Measurements from ENCODE around the gene CTNNBL1. TPM values are rescaled to one million over a fixed set of nuclear protein-coding genes. Genes with fewer than 3 reads are reported as not detected.

CTNNBL1 gene
- total and polyA plus RNA-seq, 5 donors = 43.8 to 65.7 (median 54.7) TPM

- H3K9me3 ChIP-seq (ENCODE audit: control insufficient read depth, low read length) = no peaks in the 10 kb centered on the region
- peak overlapping the region; percentile 28 for H3K4me3 ChIP-seq (ENCODE audit: low read length)
- H3K27ac ChIP-seq (ENCODE audit: low read length) = peak overlapping the region; percentile 47
- ATAC-seq = peak; percentile 32 to 57
- intact Hi-C loops (cut with DNase I) = no loop called here
- WGBS = 4% methylated on average over 34 of the region's 34 CpGs
- H3K27me3 ChIP-seq (ENCODE audit: control insufficient read depth, insufficient read depth) = no peaks in the 10 kb centered on the region
- peaks cover 10% of the 10 kb centered on the region for H3K4me1 ChIP-seq (ENCODE audit: control insufficient read depth, insufficient read depth, low read length)
- peak in 2 of 3 donors; percentile 68 to 74 for DNase-seq
Observed at GRCh38 chr20:37914672-37915433, 221.0 kb downstream of the CTNNBL1 start.

- H3K9me3 ChIP-seq (ENCODE audit: control insufficient read depth, low read length) = no peaks in the 10 kb centered on the region
- H3K4me3 ChIP-seq (ENCODE audit: low read length) = no peak overlapping the region
- peaks cover 10% of the 10 kb centered on the region for H3K4me1 ChIP-seq (ENCODE audit: control insufficient read depth, insufficient read depth, low read length)
- intact Hi-C loops (cut with DNase I) = no loop called here
- H3K27ac ChIP-seq (ENCODE audit: low read length) = peak overlapping the region; percentile 47
- H3K27me3 ChIP-seq (ENCODE audit: control insufficient read depth, insufficient read depth) = no peaks in the 10 kb centered on the region
- DNase-seq (no peak), ATAC-seq (no peak)
- WGBS = 40% methylated on average over 10 of the region's 10 CpGs
Observed at GRCh38 chr20:37915434-37915787, 221.6 kb downstream of the CTNNBL1 start.

GRCh38 chr20:37915800-37916570, 222.2 kb downstream of the CTNNBL1 start:
- WGBS = 13% methylated on average over 21 of the region's 21 CpGs
- no peaks in the 10 kb centered on the region for H3K27me3 ChIP-seq (ENCODE audit: control insufficient read depth, insufficient read depth)

GRCh38 chr20:37917461-37917860, 223.6 kb downstream of the CTNNBL1 start:
- H3K9me3 ChIP-seq (ENCODE audit: control insufficient read depth, low read length) = no peaks in the 10 kb centered on the region
- no peak overlapping the region for H3K27ac ChIP-seq (ENCODE audit: low read length)
- ATAC-seq = no peak
- DNase-seq = no peak
- H3K4me3 ChIP-seq (ENCODE audit: low read length) = no peak overlapping the region
- WGBS = 58% methylated on average over 12 of the region's 12 CpGs
- intact Hi-C loops (cut with DNase I) = no loop called here
- H3K27me3 ChIP-seq (ENCODE audit: control insufficient read depth, insufficient read depth) = no peaks in the 10 kb centered on the region
- peaks cover under 1% of the 10 kb centered on the region for H3K4me1 ChIP-seq (ENCODE audit: control insufficient read depth, insufficient read depth, low read length)

More at GRCh38 chr20:37915800-37916570, 222.2 kb downstream of the CTNNBL1 start:
- no peak overlapping the region for H3K4me3 ChIP-seq (ENCODE audit: low read length)
- DNase-seq = peak in 2 of 3 donors; percentile 72
- no peak overlapping the region for H3K27ac ChIP-seq (ENCODE audit: low read length)
- peaks cover 10% of the 10 kb centered on the region for H3K4me1 ChIP-seq (ENCODE audit: control insufficient read depth, insufficient read depth, low read length)
- H3K9me3 ChIP-seq (ENCODE audit: control insufficient read depth, low read length) = no peaks in the 10 kb centered on the region
- intact Hi-C loops (cut with DNase I) = no loop called here
- peak; percentile 27 to 39 for ATAC-seq

GRCh38 chr20:37918035-37918434, 224.2 kb downstream of the CTNNBL1 start:
- Histone ChIP-seq H3K9me3 (ENCODE audit: control insufficient read depth, low read length) (no peaks in the 10 kb centered on the region), H3K27ac (ENCODE audit: low read length) (no peak overlapping the region), H3K27me3 (ENCODE audit: control insufficient read depth, insufficient read depth) (no peaks in the 10 kb centered on the region), H3K4me3 (ENCODE audit: low read length) (no peak overlapping the region), H3K4me1 (ENCODE audit: control insufficient read depth, insufficient read depth, low read length) (no peaks in the 10 kb centered on the region)
- ATAC-seq = no peak
- intact Hi-C loops (cut with DNase I) = no loop called here
- DNase-seq = no peak
- 67% methylated on average over 6 of the region's 6 CpGs for WGBS

GRCh38 chr20:37919389-37920040, 225.7 kb downstream of the CTNNBL1 start:
- no peak overlapping the region for H3K27ac ChIP-seq (ENCODE audit: low read length)
- H3K4me1 ChIP-seq (ENCODE audit: control insufficient read depth, insufficient read depth, low read length) = no peaks in the 10 kb centered on the region
- ATAC-seq = no peak
- H3K9me3 ChIP-seq (ENCODE audit: control insufficient read depth, low read length) = no peaks in the 10 kb centered on the region
- intact Hi-C loops (cut with DNase I) = no loop called here
- H3K27me3 ChIP-seq (ENCODE audit: control insufficient read depth, insufficient read depth) = no peaks in the 10 kb centered on the region
- H3K4me3 ChIP-seq (ENCODE audit: low read length) = no peak overlapping the region
- WGBS = 30% methylated on average over 5 of the region's 5 CpGs
- no peak for DNase-seq

- whole genome bisulfite sequencing = 44% methylated on average over 6 of the region's 6 CpGs
- DNase-seq (no peak), ATAC-seq (no peak)
- no peak overlapping the region for H3K4me3 ChIP-seq (ENCODE audit: low read length)
- no peaks in the 10 kb centered on the region for H3K9me3 ChIP-seq (ENCODE audit: control insufficient read depth, low read length)
- H3K27ac ChIP-seq (ENCODE audit: low read length) = no peak overlapping the region
- intact Hi-C loops (cut with DNase I) = no loop called here
- no peaks in the 10 kb centered on the region for H3K4me1 ChIP-seq (ENCODE audit: control insufficient read depth, insufficient read depth, low read length)
- no peaks in the 10 kb centered on the region for H3K27me3 ChIP-seq (ENCODE audit: control insufficient read depth, insufficient read depth)
Observed at GRCh38 chr20:37920270-37920669, 226.4 kb downstream of the CTNNBL1 start.

GRCh38 chr20:37920679-37921322, 227.0 kb downstream of the CTNNBL1 start:
- ATAC-seq (no peak), DNase-seq (no peak)
- intact Hi-C loops (cut with DNase I) = no loop called here
- H3K27me3 ChIP-seq (ENCODE audit: control insufficient read depth, insufficient read depth) = no peaks in the 10 kb centered on the region
- 45% methylated on average over 1 of the region's 1 CpG for WGBS
- no peak overlapping the region for H3K27ac ChIP-seq (ENCODE audit: low read length)
- no peaks in the 10 kb centered on the region for H3K9me3 ChIP-seq (ENCODE audit: control insufficient read depth, low read length)
- H3K4me3 ChIP-seq (ENCODE audit: low read length) = no peak overlapping the region
- H3K4me1 ChIP-seq (ENCODE audit: control insufficient read depth, insufficient read depth, low read length) = no peaks in the 10 kb centered on the region

- 72% methylated on average over 6 of the region's 6 CpGs for WGBS
- ATAC-seq = no peak
- Histone ChIP-seq H3K4me3 (ENCODE audit: low read length) (no peak overlapping the region), H3K4me1 (ENCODE audit: control insufficient read depth, insufficient read depth, low read length) (no peaks in the 10 kb centered on the region), H3K9me3 (ENCODE audit: control insufficient read depth, low read length) (no peaks in the 10 kb centered on the region), H3K27ac (ENCODE audit: low read length) (no peak overlapping the region), H3K27me3 (ENCODE audit: control insufficient read depth, insufficient read depth) (no peaks in the 10 kb centered on the region)
- no peak for DNase-seq
- intact Hi-C loops (cut with DNase I) = no loop called here
Observed at GRCh38 chr20:37921341-37921929, 227.6 kb downstream of the CTNNBL1 start.

All from right cardiac atrium (tissue), 5 donors.